HG03520 (cell line): Measurements from ENCODE around the gene SLC10A1.

ENCODE experiments used
- ATAC-seq: cut with Tn5 transposase; IDR thresholded peaks from one replicate; pipeline ENCODE4 v1.9.1; 2021; ENCODE audit warnings: mild to moderate bottlenecking, moderate library complexity; ENCODE audit not compliant: unreplicated experiment

The SLC10A1 gene

DNA sequence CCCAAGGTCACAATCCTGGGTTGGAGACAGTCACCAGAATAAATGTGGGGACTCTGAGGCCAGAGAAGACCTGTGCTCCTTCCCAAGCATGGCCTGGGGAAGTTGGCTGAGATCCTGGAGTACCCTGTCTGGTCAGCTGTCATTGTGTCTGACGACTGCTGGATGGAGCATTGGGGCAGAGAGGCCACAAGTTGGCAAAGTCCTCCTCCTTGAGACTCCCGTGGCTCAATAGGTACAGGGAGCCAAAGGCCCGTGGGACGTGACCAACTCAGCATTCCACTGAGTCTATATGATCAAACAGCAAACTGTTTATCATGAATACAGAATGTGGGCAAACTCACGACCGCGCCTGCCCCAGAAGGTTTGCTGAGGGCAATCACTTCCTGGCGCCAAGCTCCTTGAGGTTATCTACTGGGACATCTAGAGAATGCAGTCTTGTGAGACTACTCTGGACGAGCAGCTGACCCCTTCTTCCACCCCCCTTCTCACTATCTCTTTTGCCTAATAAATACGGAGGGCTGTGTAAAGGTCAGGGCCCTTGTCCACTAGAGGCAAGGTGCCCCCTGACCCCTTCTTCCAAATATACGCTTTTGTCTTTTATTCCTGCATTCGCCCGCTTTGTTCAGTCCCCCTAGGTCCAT, 14.3 kb upstream of the SLC10A1 start:
- ATAC-seq, result no peak

- ATAC-seq, result no peak
Measured at GRCh38 chr14:69808919-69809808, 12.1 kb upstream of the SLC10A1 start.

- ATAC-seq, result no peak
Measured at GRCh38 chr14:69807192-69807591, 10.2 kb upstream of the SLC10A1 start.

DNA sequence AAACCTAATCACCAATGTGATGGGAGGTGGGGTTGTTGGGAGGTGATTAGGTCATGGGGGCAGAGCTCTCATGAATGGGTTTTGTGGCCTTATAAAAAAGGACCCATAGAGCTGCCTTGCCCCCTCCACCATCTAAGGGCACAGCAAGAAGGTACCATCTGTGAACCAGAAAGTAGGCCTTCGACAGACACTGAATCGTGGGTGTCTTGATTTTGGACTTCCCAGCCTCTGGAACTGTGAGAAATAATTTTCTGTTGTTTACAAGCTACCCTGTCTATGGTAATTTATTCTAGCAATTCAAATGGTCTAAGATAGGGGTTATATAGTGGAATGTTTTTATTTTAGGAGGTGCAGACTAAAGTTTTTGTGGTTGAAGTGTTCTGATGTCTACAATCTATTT, 7.9 kb upstream of the SLC10A1 start:
- no peak for ATAC-seq

DNA sequence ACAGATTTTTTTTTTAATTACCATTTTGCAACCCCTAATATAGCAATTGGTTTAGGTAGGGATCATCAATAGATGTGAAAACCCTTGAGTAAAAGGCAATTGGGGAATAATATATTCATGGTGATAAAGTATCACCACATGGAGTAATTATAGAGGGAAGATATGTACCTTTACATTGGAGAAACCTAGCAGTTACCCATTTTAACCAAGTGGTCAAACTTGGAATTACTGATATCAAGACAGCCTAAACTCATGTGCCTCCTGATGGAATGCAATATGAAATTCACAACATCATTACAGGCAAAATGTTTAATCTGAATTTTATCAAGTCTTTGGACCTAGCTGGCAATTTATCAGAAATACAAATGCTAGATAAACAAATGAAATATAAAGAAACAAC, 6.7 kb upstream of the SLC10A1 start:
- ATAC-seq, result no peak

DNA sequence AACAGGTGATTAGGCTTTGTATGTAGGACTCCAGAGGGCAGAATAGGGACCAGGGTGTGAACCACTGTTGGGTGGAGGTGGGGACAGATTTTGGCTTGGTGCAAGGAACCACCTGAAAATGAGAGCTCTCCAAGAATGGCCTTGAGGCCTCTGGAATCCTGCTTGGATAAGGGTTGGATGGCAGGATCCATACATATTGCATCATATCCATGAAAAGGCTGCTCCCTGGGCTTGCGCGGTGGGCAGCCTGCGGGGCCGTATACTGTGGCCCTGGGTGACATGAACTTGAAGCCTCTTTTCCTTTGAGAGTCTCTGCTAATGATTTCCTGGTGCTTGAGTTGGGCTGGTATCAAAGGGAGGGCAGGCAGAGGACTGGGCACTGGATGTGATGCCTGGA, 1.3 kb upstream of the SLC10A1 start:
- no peak for ATAC-seq

DNA sequence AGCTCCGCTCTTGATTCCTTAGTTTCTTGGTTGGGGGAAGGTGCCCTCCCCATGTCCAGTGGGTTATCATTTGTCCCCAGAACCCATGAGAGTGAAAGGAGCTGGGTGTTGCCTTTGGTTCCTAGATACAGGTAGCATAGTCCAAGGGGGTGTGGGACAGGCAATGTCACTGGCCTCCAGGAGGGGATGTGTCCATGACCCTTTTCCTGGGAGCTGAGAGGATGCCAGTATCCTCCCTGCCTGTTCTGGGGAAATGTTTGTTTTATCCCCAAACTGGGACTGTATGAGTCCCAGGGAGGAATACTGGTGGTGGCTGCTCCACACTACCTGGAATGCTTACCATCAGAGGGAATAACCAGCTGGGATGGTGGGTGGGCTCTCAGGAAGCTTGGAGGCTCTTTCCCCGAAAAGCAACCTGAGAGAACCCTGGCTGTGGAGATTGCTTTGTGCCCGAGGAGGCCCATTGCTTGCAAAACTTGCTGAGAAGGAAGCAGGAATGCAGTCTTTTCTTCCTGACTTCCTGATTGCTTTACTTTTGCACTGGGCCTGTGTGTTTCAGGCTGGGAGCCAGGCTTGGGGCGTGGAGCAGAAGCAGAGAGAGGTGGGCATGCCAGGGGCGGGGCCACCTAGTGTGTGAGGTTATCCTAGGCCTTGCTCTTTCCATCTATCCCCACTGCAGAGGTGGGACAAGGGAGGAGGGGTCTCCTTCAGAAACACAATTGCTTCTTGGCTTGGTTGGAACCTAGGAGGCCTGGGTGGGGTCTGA, 715 bp upstream of the SLC10A1 start:
- ATAC-seq, result no peak

- ATAC-seq, result no peak
Measured at GRCh38 chr14:69795691-69796090, 1.4 kb downstream of the SLC10A1 start.

GRCh38 chr14:69794791-69795190, 2.2 kb downstream of the SLC10A1 start:
- no peak for ATAC-seq

- no peak for ATAC-seq
Measured at GRCh38 chr14:69792887-69793421, 4.1 kb downstream of the SLC10A1 start.

GRCh38 chr14:69789118-69789640, 7.9 kb downstream of the SLC10A1 start:
- no peak for ATAC-seq

- ATAC-seq, result no peak
Measured at GRCh38 chr14:69786603-69787002, 10.4 kb downstream of the SLC10A1 start.

- no peak for ATAC-seq
Measured at GRCh38 chr14:69784942-69785341, 12.1 kb downstream of the SLC10A1 start.

- ATAC-seq, result no peak
Measured at GRCh38 chr14:69780952-69781351, 16.1 kb downstream of the SLC10A1 start.

- ATAC-seq, result no peak
Measured at GRCh38 chr14:69780092-69780491, 16.9 kb downstream of the SLC10A1 start.

GRCh38 chr14:69779088-69779487, 18.0 kb downstream of the SLC10A1 start:
- no peak for ATAC-seq

GRCh38 chr14:69776875-69777453, 20.1 kb downstream of the SLC10A1 start:
- ATAC-seq, result no peak

DNA sequence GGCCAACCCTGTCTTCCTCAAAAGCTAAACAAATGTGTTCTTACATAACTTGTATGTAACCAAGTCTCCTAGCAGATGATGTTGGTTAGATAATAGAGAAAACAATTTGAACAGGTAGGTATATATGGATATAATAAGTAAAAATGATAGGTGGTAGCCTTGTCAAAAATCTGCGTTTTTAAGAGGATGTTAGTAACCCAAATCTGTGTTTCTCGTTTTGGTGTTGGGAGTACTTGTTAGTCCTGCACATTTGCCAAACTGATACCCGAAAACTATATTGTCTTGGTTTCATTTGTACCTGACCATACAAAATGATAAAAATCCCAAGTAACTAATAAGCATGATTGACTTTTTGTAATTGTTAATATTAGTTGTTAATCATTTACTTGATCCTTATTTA, 22.0 kb downstream of the SLC10A1 start:
- ATAC-seq, result no peak

DNA sequence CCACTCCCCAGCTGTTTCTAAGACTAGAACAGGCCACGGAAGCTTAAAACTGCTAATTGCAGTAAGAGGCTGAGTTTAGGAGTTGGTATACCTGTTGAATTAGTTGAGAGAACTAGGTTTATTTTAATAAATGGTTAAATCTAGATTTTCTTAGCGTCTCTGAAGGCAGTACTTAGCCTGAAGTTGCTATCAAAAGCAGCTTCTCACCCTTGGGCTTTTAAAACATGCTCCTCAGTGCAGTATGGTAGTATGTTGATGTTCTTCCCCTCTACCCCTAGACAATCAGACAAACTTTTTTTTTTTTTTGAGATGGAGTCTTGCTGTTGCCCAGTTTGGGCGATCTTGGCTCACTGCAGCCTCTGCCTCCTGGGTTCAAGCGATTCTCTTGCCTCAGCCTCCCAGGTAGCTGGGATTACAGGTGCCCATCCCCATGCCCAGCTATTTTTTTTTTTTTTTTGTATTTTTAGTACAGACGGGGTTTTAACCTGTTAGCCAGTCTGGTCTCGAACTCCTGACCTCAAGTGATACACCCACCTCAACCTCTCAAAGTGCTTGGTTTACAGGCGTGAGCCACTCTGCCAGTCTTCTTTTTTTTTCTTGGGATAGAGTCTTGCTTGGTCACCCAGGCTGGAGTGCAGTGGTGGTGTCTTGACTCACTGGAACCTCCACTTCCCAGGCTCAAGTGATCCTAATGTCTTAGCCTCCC, 23.3 kb downstream of the SLC10A1 start:
- no peak for ATAC-seq
